22Rv1 (cell line): ENCODE measurements around the gene GALNT16.

Source experiments
- ZFX ChIP-seq: fragments of 450-650 bp; IDR thresholded peaks from 2 replicates; pipeline ENCODE4 v1.6.1; 2017; ENCODE audit warnings: antibody characterized with exemption, borderline replicate concordance
- TF ChIP-seq, protein P1 (sequence below): fragments of 450-650 bp; IDR thresholded peaks from 2 replicates; pipeline ENCODE4 v1.5.1; 2017; ENCODE audit warnings: mild to moderate bottlenecking

DNA sequence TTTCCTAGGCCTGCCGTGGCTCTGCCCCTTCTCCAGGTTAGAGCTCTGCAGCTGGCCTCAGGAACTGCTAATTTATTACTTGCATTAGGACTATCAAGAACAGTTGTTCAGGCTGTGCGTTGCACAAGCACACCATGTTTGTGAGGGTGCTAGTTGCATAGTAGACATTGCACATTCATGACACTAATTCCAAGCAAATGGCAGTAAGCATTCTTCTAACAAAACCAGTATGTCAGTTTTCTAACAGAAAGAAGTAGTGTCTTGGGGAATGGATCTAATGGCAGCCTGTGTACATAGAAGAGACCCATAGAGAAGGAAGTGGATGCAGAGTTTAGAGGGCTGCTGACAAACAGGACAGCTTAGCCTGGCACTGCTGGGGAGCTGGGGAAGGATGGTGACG is 84.2 kb downstream of the GALNT16 start:
- TF ChIP-seq, protein P1, sequence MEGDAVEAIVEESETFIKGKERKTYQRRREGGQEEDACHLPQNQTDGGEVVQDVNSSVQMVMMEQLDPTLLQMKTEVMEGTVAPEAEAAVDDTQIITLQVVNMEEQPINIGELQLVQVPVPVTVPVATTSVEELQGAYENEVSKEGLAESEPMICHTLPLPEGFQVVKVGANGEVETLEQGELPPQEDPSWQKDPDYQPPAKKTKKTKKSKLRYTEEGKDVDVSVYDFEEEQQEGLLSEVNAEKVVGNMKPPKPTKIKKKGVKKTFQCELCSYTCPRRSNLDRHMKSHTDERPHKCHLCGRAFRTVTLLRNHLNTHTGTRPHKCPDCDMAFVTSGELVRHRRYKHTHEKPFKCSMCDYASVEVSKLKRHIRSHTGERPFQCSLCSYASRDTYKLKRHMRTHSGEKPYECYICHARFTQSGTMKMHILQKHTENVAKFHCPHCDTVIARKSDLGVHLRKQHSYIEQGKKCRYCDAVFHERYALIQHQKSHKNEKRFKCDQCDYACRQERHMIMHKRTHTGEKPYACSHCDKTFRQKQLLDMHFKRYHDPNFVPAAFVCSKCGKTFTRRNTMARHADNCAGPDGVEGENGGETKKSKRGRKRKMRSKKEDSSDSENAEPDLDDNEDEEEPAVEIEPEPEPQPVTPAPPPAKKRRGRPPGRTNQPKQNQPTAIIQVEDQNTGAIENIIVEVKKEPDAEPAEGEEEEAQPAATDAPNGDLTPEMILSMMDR: no peak
- TF ChIP-seq ZFX: no peak
